ENCODE measurements around the gene SATB1. TPM values are rescaled to one million over a fixed set of nuclear protein-coding genes. Genes with fewer than 3 reads are reported as not detected.

SATB1 gene
- total and polyA plus RNA-seq, 2 experiments from 2014 or later, result 17.4 to 28.9 TPM

DNA sequence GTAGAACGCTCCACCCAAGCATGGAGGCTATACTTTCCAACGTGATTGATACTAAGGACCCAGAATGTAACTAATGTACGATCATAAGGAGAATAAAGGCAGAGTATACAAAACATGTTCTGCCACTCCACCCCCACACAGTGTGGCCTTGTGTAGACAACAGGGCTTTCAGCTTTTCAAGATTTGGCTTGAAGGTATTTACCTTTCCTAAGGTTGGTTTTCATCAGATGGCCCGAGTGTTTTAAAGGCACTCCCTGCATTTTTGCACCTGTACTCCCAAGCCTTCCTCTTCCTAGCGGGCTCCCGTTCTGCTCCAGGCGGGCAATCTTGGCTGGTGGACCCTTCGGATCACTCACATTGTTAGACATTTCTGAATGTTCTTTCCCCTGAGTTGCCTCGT lies 4.6 kb downstream of the SATB1 start:
- Histone ChIP-seq H3K27ac (ENCODE audit: low read depth) (no peak overlapping the region), H3K79me2 (replicated peaks; ENCODE audit: insufficient read depth) (peaks cover 28% of the 10 kb centered on the region), H3K9me2 (ENCODE audit: insufficient read depth) (no peaks in the 10 kb centered on the region), H3F3A (replicated peaks; ENCODE audit: low read depth) (no peaks in the 10 kb centered on the region), H4K20me1 (replicated peaks; ENCODE audit: insufficient read depth) (no peaks in the 10 kb centered on the region; the same call in 1 of the 2 replicates), H3K36me3 (ENCODE audit: insufficient read depth) (no peaks in the 10 kb centered on the region; the same call in 1 of the 2 replicates), H3K27me3 (ENCODE audit: insufficient read depth) (no peaks in the 10 kb centered on the region), H2AFZ (no peak overlapping the region), H3K4me2 (no peak overlapping the region), H3K4me1 (ENCODE audit: insufficient read depth) (peaks cover 12% of the 10 kb centered on the region; the same call in 1 of the 2 replicates), H3K4me3 (no peak overlapping the region)
- Mint-ChIP-seq H3K4me3 (no peak overlapping the region), H3K27me3 (ENCODE audit: insufficient read depth, low read depth, poor library complexity) (no peaks in the 10 kb centered on the region), H3K27ac (no peak overlapping the region), H3K9me3 (no peaks in the 10 kb centered on the region), H3K4me1 (peaks cover 21% of the 10 kb centered on the region), H3K36me3 (ENCODE audit: low read depth) (peaks cover 14% of the 10 kb centered on the region; the same call in 1 of the 3 replicates)
- TF ChIP-seq CTCF (conservative IDR thresholded peaks at IDR 0.05; ENCODE audit: low read depth in 2 of 2) (no peak), EZH2 (IDR thresholded peaks at IDR 0.05; ENCODE audit: low read depth, unreplicated experiment) (no peak), ZNF462 (CRISPR knock-in tag; IDR thresholded peaks at IDR 0.05) (no peak), EZH2phosphoT487 (IDR thresholded peaks at IDR 0.05; ENCODE audit: unreplicated experiment) (no peak), POLR2AphosphoS5 (IDR thresholded peaks at IDR 0.05; ENCODE audit: low read depth) (no peak), NANOG (IDR thresholded peaks at IDR 0.05; ENCODE audit: borderline replicate concordance) (no peak), STAT1 (IDR thresholded peaks at IDR 0.05; ENCODE audit: unreplicated experiment) (no peak), ZNF114 (CRISPR knock-in tag; IDR thresholded peaks at IDR 0.05) (no peak), CREB1 (CRISPR knock-in tag; IDR thresholded peaks at IDR 0.05; ENCODE audit: low read depth) (no peak), JUNB (IDR thresholded peaks at IDR 0.05; ENCODE audit: unreplicated experiment) (no peak)
- TF ChIP-seq, protein P1, sequence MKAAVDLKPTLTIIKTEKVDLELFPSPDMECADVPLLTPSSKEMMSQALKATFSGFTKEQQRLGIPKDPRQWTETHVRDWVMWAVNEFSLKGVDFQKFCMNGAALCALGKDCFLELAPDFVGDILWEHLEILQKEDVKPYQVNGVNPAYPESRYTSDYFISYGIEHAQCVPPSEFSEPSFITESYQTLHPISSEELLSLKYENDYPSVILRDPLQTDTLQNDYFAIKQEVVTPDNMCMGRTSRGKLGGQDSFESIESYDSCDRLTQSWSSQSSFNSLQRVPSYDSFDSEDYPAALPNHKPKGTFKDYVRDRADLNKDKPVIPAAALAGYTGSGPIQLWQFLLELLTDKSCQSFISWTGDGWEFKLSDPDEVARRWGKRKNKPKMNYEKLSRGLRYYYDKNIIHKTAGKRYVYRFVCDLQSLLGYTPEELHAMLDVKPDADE (IDR thresholded peaks at IDR 0.05), result no peak
- TF ChIP-seq, protein P2, sequence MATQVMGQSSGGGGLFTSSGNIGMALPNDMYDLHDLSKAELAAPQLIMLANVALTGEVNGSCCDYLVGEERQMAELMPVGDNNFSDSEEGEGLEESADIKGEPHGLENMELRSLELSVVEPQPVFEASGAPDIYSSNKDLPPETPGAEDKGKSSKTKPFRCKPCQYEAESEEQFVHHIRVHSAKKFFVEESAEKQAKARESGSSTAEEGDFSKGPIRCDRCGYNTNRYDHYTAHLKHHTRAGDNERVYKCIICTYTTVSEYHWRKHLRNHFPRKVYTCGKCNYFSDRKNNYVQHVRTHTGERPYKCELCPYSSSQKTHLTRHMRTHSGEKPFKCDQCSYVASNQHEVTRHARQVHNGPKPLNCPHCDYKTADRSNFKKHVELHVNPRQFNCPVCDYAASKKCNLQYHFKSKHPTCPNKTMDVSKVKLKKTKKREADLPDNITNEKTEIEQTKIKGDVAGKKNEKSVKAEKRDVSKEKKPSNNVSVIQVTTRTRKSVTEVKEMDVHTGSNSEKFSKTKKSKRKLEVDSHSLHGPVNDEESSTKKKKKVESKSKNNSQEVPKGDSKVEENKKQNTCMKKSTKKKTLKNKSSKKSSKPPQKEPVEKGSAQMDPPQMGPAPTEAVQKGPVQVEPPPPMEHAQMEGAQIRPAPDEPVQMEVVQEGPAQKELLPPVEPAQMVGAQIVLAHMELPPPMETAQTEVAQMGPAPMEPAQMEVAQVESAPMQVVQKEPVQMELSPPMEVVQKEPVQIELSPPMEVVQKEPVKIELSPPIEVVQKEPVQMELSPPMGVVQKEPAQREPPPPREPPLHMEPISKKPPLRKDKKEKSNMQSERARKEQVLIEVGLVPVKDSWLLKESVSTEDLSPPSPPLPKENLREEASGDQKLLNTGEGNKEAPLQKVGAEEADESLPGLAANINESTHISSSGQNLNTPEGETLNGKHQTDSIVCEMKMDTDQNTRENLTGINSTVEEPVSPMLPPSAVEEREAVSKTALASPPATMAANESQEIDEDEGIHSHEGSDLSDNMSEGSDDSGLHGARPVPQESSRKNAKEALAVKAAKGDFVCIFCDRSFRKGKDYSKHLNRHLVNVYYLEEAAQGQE (IDR thresholded peaks at IDR 0.05; ENCODE audit: unreplicated experiment), result no peak
- ATAC-seq, result no peak
- no peak for DNase-seq (ENCODE audit: low spot score)
